ENCODE data around the gene UBTD1. TPM values are rescaled to one million over a fixed set of nuclear protein-coding genes. Genes with fewer than 3 reads are reported as not detected.
A peak's percentile ranks its signal among the peaks of the same experiment; 100 is the strongest.

UBTD1 gene
- total RNA-seq, 1 donor from 2014 or later, result 32.5 TPM

- no peak for TF ChIP-seq CTCF (IDR thresholded peaks at IDR 0.05; ENCODE audit: insufficient read depth, low read length, poor library complexity, severe bottlenecking)
- Histone ChIP-seq H3K27me3 (ENCODE audit: control insufficient read depth, insufficient read depth, low read length) (no peaks in the 10 kb centered on the region), H3K36me3 (ENCODE audit: control insufficient read depth, insufficient read depth, low read length) (no peaks in the 10 kb centered on the region), H3K4me3 (ENCODE audit: low read depth, low read length) (no peak overlapping the region)
- no peak for DNase-seq (ENCODE audit: low read depth)
These were observed 4.2 kb downstream of the UBTD1 start for GRCh38 chr10:97502916-97503315.

DNA sequence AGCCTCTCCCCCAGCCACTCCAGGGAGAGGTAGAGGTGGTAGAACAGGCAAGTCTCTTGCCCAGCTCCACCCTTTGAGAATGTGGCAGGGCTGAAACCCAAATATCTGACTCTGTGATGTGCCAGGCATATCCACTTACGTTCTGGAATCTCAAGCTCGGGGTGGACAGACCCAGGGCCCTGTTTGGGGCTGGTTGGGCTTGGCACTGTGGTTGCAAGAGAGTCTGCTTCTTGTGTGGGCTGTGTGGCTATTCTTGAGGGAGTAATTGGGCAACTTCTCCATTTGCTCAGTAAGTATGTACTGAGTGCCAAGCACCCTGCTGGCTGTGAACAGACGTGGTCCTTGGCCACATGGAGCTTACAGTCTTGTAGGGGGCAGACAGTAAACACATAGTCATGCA is 4.7 kb downstream of the UBTD1 start:
- Histone ChIP-seq H3K4me3 (ENCODE audit: low read depth, low read length) (no peak overlapping the region), H3K36me3 (ENCODE audit: control insufficient read depth, insufficient read depth, low read length) (no peaks in the 10 kb centered on the region), H3K27me3 (ENCODE audit: control insufficient read depth, insufficient read depth, low read length) (no peaks in the 10 kb centered on the region)
- DNase-seq (ENCODE audit: low read depth), result no peak
- TF ChIP-seq CTCF (IDR thresholded peaks at IDR 0.05; ENCODE audit: insufficient read depth, low read length, poor library complexity, severe bottlenecking), result no peak

DNA sequence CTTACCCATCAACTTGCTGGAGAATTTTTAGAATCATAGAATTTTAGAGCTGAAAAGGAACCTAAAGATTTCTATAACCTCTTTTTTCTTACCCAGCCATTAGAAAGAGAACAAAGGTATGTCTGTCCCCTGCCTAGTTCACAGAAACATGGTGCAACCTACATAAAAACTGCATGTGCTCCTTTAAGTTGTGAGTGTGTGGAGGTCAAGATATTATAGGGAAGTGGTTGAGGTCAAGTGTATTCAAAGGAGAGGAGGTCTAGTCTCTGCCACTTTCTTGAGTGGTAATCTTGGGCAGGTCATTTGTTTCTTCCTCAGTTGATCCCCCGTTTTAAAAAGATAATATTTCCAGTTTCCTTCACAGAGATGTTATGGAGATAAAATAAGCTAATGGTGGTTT is 6.4 kb downstream of the UBTD1 start:
- Histone ChIP-seq H3K27me3 (ENCODE audit: control insufficient read depth, insufficient read depth, low read length) (no peaks in the 10 kb centered on the region), H3K36me3 (ENCODE audit: control insufficient read depth, insufficient read depth, low read length) (no peaks in the 10 kb centered on the region), H3K4me3 (ENCODE audit: low read depth, low read length) (no peak overlapping the region)
- no peak for DNase-seq (ENCODE audit: low read depth)
- no peak for TF ChIP-seq CTCF (IDR thresholded peaks at IDR 0.05; ENCODE audit: insufficient read depth, low read length, poor library complexity, severe bottlenecking)

DNA sequence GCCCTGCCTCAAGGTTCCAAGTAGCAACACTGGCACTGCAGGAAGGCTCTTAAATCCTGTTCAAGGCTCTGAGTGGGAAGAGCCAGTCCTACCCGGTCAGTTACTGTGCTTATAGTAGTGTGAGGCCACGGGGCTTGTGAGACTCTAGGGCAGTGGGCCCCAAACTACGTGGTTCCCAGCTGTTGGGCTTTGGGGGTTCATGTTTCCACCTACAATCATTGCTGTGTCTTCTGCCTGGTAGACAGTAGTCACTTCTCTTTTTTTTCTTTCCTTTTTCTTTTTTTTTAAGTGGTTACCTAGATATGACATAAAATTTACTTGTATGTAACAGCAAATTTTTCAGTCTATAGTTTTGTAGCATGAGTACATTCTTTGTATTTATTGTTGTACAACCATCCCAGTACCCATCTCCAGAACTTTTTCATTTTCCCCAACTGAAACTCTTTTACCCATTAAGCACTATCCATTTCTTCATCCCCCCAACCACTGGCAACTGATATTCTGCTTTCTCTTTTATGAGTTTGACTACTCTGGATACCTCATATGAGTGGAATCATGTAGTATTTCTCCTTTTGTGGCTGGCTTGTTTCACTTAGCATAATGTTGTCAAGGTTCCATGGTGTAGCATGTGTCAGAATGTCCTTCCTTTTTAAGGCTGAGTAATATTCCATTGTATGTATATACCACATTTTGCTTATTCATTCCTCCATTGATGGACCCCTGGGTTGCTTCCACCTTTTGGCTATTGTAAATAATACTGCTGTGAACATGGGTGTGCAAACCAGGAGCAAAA is 7.7 kb downstream of the UBTD1 start:
- Histone ChIP-seq H3K27me3 (ENCODE audit: control insufficient read depth, insufficient read depth, low read length) (no peaks in the 10 kb centered on the region), H3K36me3 (ENCODE audit: control insufficient read depth, insufficient read depth, low read length) (no peaks in the 10 kb centered on the region), H3K4me3 (ENCODE audit: low read depth, low read length) (no peak overlapping the region)
- DNase-seq (ENCODE audit: low read depth), result no peak
- TF ChIP-seq CTCF (IDR thresholded peaks at IDR 0.05; ENCODE audit: insufficient read depth, low read length, poor library complexity, severe bottlenecking), result no peak

DNA sequence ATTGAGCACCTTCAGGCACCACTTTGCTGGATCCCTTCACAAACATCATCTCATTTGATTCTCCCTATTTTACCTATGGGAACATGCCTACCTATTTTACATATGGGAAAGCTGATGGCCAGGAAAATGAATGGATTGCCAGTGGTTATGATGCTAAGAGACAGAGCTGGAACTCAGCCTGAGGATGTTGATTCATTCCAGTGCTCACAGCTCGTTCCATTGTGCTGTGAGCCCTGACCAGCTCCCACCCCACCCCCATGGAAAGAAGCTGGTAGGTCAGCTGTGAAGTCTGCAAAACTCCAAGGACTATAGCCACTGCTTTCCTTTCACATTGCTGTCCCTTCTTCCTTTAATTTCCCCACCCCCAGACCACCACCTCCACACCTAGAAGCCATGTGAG is 9.6 kb downstream of the UBTD1 start:
- H3K27me3 ChIP-seq (ENCODE audit: control insufficient read depth, insufficient read depth, low read length), result no peaks in the 10 kb centered on the region
- no peak overlapping the region for H3K4me3 ChIP-seq (ENCODE audit: low read depth, low read length)
- H3K36me3 ChIP-seq (ENCODE audit: control insufficient read depth, insufficient read depth, low read length), result no peaks in the 10 kb centered on the region
- DNase-seq (ENCODE audit: low read depth), result peak; percentile 53
- no peak for TF ChIP-seq CTCF (IDR thresholded peaks at IDR 0.05; ENCODE audit: insufficient read depth, low read length, poor library complexity, severe bottlenecking)

Data from kidney epithelial cell (primary cell).